Dendritic cell treated with granulocyte-macrophage colony-stimulating factor and Interleukin-4, amounts not matched to agents 40 ng/mL and 50 ng/mL, for 4 days (primary cell): ENCODE measurements around the gene ASCC1.

ENCODE experiments used
- H3K27ac Mint-ChIP-seq: one replicate; pipeline ENCODE4 v1.8.0; 2022; ENCODE audit warnings: mild to moderate bottlenecking, mixed read lengths
- H3K27me3 Mint-ChIP-seq: one replicate; pipeline ENCODE4 v1.8.0; 2022; ENCODE audit warnings: mild to moderate bottlenecking, mixed read lengths
- H3K36me3 Mint-ChIP-seq: one replicate; pipeline ENCODE4 v1.8.0; 2022; ENCODE audit warnings: low read depth, mixed read lengths
- H3K4me1 Mint-ChIP-seq: one replicate; pipeline ENCODE4 v1.8.0; 2022; ENCODE audit warnings: low read depth, mixed read lengths
- H3K4me3 Mint-ChIP-seq: one replicate; pipeline ENCODE4 v1.8.0; 2022; ENCODE audit warnings: mild to moderate bottlenecking, moderate library complexity, mixed read lengths
- H3K9me3 Mint-ChIP-seq: one replicate; pipeline ENCODE4 v1.8.0; 2022; ENCODE audit warnings: mixed read lengths
- intact Hi-C: fragments of 100-400 bp; cut with micrococcal nuclease; formaldehyde crosslinking; loops from one replicate; pipeline ENCODE4 v1.15.0; 2022

The ASCC1 gene

DNA sequence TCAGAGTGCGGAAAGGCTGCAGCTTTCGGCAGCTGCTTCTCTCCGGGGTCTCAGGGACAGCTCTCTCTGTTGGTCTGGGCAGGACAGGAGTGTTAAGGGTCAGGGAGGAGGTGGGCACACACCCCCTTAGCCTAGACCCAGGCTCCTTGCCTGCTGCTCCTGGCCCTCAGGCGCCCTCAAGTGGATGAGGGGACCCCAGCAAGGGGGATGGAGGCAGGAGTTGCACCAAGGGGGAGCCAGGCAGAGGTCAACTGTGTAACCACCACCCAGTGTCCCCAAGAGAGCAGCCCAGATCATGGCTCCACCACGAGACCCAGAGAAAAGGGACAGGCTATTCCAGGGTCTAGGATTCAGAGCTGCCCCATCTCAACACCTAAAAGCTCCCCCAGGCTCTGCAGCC is 154.6 kb downstream of the ASCC1 start:
- Mint-ChIP-seq H3K4me3 (no peak overlapping the region), H3K9me3 (no peaks in the 10 kb centered on the region), H3K36me3 (no peaks in the 10 kb centered on the region), H3K4me1 (no peaks in the 10 kb centered on the region), H3K27ac (no peak overlapping the region), H3K27me3 (peaks cover 14% of the 10 kb centered on the region)
- intact Hi-C loops, result no loop called here

GRCh38 chr10:72059843-72060822 is 155.9 kb downstream of the ASCC1 start:
- Mint-ChIP-seq H3K4me1 (no peaks in the 10 kb centered on the region), H3K27ac (no peak overlapping the region), H3K9me3 (no peaks in the 10 kb centered on the region), H3K27me3 (peaks cover 14% of the 10 kb centered on the region), H3K36me3 (no peaks in the 10 kb centered on the region), H3K4me3 (no peak overlapping the region)
- intact Hi-C loops, result no loop called here

DNA sequence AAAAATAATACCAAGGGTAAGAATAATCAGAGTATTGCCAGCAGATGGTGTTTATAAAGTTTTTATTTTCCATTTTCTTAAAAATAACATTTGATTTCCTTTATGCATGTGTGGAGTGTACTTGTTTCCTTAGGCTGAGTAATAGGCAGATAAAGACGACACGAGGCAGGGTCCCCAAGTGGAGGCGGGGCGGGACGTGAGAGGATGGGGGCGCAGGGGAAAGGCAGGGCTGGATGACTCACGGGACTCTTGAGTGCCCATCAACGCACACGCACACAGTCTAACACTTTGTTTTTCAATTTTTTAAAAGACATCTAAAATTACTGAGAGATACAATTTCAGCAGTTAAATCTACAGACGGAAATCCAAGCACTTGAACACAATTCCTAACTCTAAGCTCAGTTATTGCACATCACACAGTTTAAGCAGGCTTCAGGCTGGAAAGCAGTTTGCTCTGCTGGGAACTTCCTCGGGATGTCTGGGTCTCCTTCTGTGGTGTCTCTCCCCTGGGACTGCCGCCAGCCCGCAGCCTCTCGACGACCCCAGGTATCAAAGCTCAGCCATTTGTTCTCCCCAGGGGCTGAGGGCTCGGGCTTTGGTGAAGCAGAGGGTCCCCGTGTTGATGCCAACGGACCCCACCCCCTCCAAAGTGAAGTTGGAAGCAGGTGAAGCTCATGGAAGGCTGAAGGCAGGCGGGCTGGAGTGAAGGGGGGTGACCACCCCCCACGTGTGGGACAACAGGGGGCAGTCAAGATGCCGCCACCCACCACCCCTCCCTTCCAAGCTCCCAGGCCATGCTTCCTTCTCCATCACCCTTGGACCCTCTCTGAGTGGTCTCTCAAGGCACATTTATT is 156.9 kb downstream of the ASCC1 start:
- H3K9me3 Mint-ChIP-seq, result no peaks in the 10 kb centered on the region
- no peaks in the 10 kb centered on the region for H3K36me3 Mint-ChIP-seq
- H3K4me1 Mint-ChIP-seq, result peaks cover 5% of the 10 kb centered on the region
- intact Hi-C loops, result no loop called here
- H3K27me3 Mint-ChIP-seq, result peaks cover 14% of the 10 kb centered on the region
- no peak overlapping the region for H3K27ac Mint-ChIP-seq
- H3K4me3 Mint-ChIP-seq, result no peak overlapping the region

- Mint-ChIP-seq H3K4me1 (peaks cover 5% of the 10 kb centered on the region), H3K36me3 (no peaks in the 10 kb centered on the region), H3K27me3 (peaks cover 14% of the 10 kb centered on the region), H3K27ac (no peak overlapping the region), H3K9me3 (no peaks in the 10 kb centered on the region), H3K4me3 (no peak overlapping the region)
- intact Hi-C loops, result no loop called here
Observed at GRCh38 chr10:72058347-72058898, 157.7 kb downstream of the ASCC1 start.

DNA sequence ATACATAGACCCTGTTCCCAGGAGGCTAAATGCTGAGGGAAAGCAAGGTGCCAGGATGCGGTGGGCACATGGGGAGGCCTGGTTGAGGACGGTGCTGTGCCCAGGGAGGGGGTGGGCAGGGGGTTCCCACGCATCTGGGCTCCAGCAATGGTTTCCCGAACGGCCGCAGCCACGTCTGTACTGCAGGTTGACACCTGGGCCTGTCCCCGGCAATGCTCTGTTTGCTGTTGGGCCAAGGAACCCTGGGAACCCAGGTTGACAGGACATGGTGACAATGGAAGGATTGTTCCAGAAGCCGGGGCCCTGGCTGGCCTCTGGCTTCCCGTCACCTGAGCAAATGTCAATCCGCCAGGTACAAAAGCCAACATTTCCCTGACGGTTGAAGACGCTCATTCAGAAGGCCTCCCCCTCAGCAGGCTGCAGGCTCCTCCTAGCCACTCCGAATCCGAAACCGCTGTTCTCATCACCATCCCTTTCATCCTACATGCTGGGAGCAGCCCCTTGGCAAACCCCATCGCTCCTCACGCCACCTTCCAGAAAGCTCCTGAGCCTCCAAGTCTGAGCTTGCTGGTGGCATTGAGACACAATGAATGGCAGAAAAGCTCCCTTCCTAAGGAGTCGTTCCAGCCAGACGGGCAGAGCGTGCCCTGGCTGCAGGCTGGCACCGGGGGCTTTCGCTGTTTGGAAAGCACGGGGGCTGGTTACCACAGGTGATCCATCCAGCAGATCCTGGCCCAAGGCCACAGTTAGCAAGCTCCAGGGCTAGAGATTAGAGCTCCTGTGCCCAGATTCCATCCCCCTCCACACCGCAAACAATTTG is 158.9 kb downstream of the ASCC1 start:
- Mint-ChIP-seq H3K27me3 (peaks cover 14% of the 10 kb centered on the region), H3K27ac (no peak overlapping the region), H3K4me1 (peaks cover 5% of the 10 kb centered on the region), H3K36me3 (no peaks in the 10 kb centered on the region), H3K4me3 (no peak overlapping the region), H3K9me3 (no peaks in the 10 kb centered on the region)
- intact Hi-C loops, result no loop called here

GRCh38 chr10:72056113-72056512 is 160.0 kb downstream of the ASCC1 start:
- Mint-ChIP-seq H3K36me3 (no peaks in the 10 kb centered on the region), H3K27ac (no peak overlapping the region)

GRCh38 chr10:72053690-72054089 is 162.4 kb downstream of the ASCC1 start:
- no peak overlapping the region for H3K27ac Mint-ChIP-seq
- no peaks in the 10 kb centered on the region for H3K36me3 Mint-ChIP-seq
- H3K4me3 Mint-ChIP-seq, result no peak overlapping the region

More at GRCh38 chr10:72056113-72056512, 160.0 kb downstream of the ASCC1 start:
- H3K27me3 Mint-ChIP-seq, result peaks cover 13% of the 10 kb centered on the region
- intact Hi-C loops, result no loop called here
- H3K9me3 Mint-ChIP-seq, result no peaks in the 10 kb centered on the region
- peaks cover 5% of the 10 kb centered on the region for H3K4me1 Mint-ChIP-seq
- H3K4me3 Mint-ChIP-seq, result no peak overlapping the region

GRCh38 chr10:72050873-72051272 is 165.2 kb downstream of the ASCC1 start:
- Mint-ChIP-seq H3K36me3 (no peaks in the 10 kb centered on the region), H3K4me1 (peaks cover 5% of the 10 kb centered on the region), H3K27ac (no peak overlapping the region), H3K4me3 (no peak overlapping the region), H3K27me3 (peaks cover 1% of the 10 kb centered on the region), H3K9me3 (peaks cover 9% of the 10 kb centered on the region)
- intact Hi-C loops, result no loop called here

More at GRCh38 chr10:72053690-72054089, 162.4 kb downstream of the ASCC1 start:
- Mint-ChIP-seq H3K9me3 (peaks cover 9% of the 10 kb centered on the region), H3K27me3 (peaks cover 1% of the 10 kb centered on the region), H3K4me1 (peaks cover 5% of the 10 kb centered on the region)
- intact Hi-C loops, result no loop called here

- peaks cover 9% of the 10 kb centered on the region for H3K9me3 Mint-ChIP-seq
- H3K4me1 Mint-ChIP-seq, result peaks cover 5% of the 10 kb centered on the region
- peaks cover 1% of the 10 kb centered on the region for H3K27me3 Mint-ChIP-seq
- intact Hi-C loops, result loop anchor here (2.0 to 10.0 kb wide), 3 partner anchors 93 to 735 kb away; partner anchors contain the start of gene SLC29A3
- no peaks in the 10 kb centered on the region for H3K36me3 Mint-ChIP-seq
- H3K27ac Mint-ChIP-seq, result no peak overlapping the region
- H3K4me3 Mint-ChIP-seq, result no peak overlapping the region
Observed at GRCh38 chr10:72049969-72050781, 165.9 kb downstream of the ASCC1 start.

- intact Hi-C loops, result loop anchor here (2.0 to 10.0 kb wide), 3 partner anchors 93 to 735 kb away; partner anchors contain the start of gene SLC29A3
- H3K4me1 Mint-ChIP-seq, result no peaks in the 10 kb centered on the region
- H3K27me3 Mint-ChIP-seq, result peaks cover 1% of the 10 kb centered on the region
- peaks cover 9% of the 10 kb centered on the region for H3K9me3 Mint-ChIP-seq
- H3K36me3 Mint-ChIP-seq, result no peaks in the 10 kb centered on the region
- H3K4me3 Mint-ChIP-seq, result no peak overlapping the region
- H3K27ac Mint-ChIP-seq, result no peak overlapping the region
Observed at GRCh38 chr10:72049472-72049871, 166.6 kb downstream of the ASCC1 start.

DNA sequence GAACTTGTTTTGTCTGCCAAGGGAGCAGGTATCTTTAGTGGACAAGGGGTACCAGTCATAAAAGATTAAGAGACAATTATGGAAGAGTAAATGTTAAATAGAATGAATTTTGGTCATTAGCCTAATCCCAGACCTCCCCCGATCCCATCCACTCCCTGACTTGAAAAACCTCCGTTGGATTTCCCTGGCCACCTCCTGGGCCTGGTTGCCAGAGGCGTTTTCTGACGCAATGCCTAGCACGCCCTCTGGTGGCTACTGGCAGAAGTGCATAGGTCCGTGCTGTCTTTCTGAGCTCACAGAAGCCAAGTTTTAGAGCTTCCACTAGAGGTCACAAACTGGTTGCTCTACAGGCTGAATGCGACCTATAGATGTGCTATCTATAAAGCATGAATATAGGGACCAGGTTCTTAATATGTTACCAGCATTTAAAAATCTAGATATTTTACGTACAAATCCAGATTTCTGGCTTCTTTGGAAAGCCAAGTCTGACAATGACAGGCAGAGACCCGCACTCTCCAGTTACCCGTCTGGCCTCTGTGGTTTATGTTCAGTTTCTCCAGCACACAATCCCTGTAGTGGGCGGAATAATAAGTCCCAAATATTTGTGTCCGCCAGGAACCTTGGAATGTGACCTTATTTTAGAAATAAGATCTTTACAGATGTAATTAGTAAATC is 167.5 kb downstream of the ASCC1 start:
- Mint-ChIP-seq H3K9me3 (peaks cover 9% of the 10 kb centered on the region), H3K4me1 (no peaks in the 10 kb centered on the region), H3K4me3 (no peak overlapping the region), H3K36me3 (no peaks in the 10 kb centered on the region), H3K27ac (no peak overlapping the region), H3K27me3 (peaks cover 1% of the 10 kb centered on the region)
- intact Hi-C loops, result loop anchor here (1.0 to 10.0 kb wide), 4 partner anchors 92 to 734 kb away; partner anchors contain the start of gene SLC29A3
